ENCODE measurements around the gene ANKRD27. TPM values are rescaled to one million over a fixed set of nuclear protein-coding genes. Genes with fewer than 3 reads are reported as not detected.

The ANKRD27 gene
- total and polyA plus RNA-seq, 10 of the 15 experiments (the other 5 are each of a cell fraction or from before 2014, with no cell fraction given), result 2.8 to 49.9 (median 28.5) TPM

- TF ChIP-seq, protein P1, sequence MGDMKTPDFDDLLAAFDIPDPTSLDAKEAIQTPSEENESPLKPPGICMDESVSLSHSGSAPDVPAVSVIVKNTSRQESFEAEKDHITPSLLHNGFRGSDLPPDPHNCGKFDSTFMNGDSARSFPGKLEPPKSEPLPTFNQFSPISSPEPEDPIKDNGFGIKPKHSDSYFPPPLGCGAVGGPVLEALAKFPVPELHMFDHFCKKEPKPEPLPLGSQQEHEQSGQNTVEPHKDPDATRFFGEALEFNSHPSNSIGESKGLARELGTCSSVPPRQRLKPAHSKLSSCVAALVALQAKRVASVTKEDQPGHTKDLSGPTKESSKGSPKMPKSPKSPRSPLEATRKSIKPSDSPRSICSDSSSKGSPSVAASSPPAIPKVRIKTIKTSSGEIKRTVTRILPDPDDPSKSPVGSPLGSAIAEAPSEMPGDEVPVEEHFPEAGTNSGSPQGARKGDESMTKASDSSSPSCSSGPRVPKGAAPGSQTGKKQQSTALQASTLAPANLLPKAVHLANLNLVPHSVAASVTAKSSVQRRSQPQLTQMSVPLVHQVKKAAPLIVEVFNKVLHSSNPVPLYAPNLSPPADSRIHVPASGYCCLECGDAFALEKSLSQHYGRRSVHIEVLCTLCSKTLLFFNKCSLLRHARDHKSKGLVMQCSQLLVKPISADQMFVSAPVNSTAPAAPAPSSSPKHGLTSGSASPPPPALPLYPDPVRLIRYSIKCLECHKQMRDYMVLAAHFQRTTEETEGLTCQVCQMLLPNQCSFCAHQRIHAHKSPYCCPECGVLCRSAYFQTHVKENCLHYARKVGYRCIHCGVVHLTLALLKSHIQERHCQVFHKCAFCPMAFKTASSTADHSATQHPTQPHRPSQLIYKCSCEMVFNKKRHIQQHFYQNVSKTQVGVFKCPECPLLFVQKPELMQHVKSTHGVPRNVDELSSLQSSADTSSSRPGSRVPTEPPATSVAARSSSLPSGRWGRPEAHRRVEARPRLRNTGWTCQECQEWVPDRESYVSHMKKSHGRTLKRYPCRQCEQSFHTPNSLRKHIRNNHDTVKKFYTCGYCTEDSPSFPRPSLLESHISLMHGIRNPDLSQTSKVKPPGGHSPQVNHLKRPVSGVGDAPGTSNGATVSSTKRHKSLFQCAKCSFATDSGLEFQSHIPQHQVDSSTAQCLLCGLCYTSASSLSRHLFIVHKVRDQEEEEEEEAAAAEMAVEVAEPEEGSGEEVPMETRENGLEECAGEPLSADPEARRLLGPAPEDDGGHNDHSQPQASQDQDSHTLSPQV (IDR thresholded peaks at IDR 0.05), result 0 out of 2 replicates have a peak, but pooled peaks have one; percentile 5
- TF ChIP-seq ZNF622 (IDR thresholded peaks at IDR 0.05) (no peak), RAD21 (IDR thresholded peaks at IDR 0.05; ENCODE audit: insufficient read depth, low read depth, low read length) (no peak), REST (IDR thresholded peaks at IDR 0.05; ENCODE audit: low read depth, low read length) (no peak), MEF2A (IDR thresholded peaks at IDR 0.05; ENCODE audit: insufficient read depth, low read depth, low read length) (no peak), PAX8 (IDR thresholded peaks at IDR 0.05) (no peak), NR2C1 (IDR thresholded peaks at IDR 0.05) (peak; percentile 33; the same call in 1 of the 2 replicates), CBX5 (IDR thresholded peaks at IDR 0.05; ENCODE audit: low read depth) (peak; percentile 18; the same call in 1 of the 2 replicates), BRCA1 (IDR thresholded peaks at IDR 0.05; ENCODE audit: low read depth, low read length) (no peak), CUX1 (IDR thresholded peaks at IDR 0.05; ENCODE audit: insufficient replicate concordance, low read depth, low read length) (peak; percentile 81), MTA2 (IDR thresholded peaks at IDR 0.05; ENCODE audit: low read depth) (no peak), POU2F2 (IDR thresholded peaks at IDR 0.05; ENCODE audit: borderline replicate concordance, low read depth, low read length) (0 out of 3 replicates have a peak, but pooled peaks have one; percentile 38), EP300 (IDR thresholded peaks at IDR 0.05; ENCODE audit: borderline replicate concordance in 1 of 2, control insufficient read depth in 1 of 2, low read depth in 2 of 2, low read length in 2 of 2) (no peak)
- TF ChIP-seq, protein P2, sequence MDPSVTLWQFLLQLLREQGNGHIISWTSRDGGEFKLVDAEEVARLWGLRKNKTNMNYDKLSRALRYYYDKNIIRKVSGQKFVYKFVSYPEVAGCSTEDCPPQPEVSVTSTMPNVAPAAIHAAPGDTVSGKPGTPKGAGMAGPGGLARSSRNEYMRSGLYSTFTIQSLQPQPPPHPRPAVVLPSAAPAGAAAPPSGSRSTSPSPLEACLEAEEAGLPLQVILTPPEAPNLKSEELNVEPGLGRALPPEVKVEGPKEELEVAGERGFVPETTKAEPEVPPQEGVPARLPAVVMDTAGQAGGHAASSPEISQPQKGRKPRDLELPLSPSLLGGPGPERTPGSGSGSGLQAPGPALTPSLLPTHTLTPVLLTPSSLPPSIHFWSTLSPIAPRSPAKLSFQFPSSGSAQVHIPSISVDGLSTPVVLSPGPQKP (IDR thresholded peaks at IDR 0.05; ENCODE audit: low read depth, low read length), result no peak
Observed at GRCh38 chr19:32580901-32581704, 93.9 kb downstream of the ANKRD27 start, which contains the start of gene PDCD5 (continued).

Measured in GM12878 (cell line).